Measurements from ENCODE around the gene MCRIP1.

GRCh38 chr17:81834831-81835267 is 1.8 kb upstream of the MCRIP1 start, which contains the start of gene PPP1R27:
- TF ChIP-seq ZNF274 (IDR thresholded peaks at IDR 0.05; ENCODE audit: low read depth, low read length) (no peak), YY1 (IDR thresholded peaks at IDR 0.05; ENCODE audit: insufficient read depth, insufficient read length) (no peak), SUZ12 (IDR thresholded peaks at IDR 0.05; ENCODE audit: extremely low read depth, insufficient read depth, insufficient read length) (no peak)

Measured in NT2/D1 (cell line).